HG02943 (cell line): ENCODE data around the gene VWC2L.

Experiments used
- ATAC-seq: cut with Tn5 transposase; IDR thresholded peaks from one replicate; pipeline ENCODE4 v1.9.1; 2021; ENCODE audit warnings: mild to moderate bottlenecking, low read depth, moderate library complexity; ENCODE audit not compliant: unreplicated experiment

Gene VWC2L

DNA sequence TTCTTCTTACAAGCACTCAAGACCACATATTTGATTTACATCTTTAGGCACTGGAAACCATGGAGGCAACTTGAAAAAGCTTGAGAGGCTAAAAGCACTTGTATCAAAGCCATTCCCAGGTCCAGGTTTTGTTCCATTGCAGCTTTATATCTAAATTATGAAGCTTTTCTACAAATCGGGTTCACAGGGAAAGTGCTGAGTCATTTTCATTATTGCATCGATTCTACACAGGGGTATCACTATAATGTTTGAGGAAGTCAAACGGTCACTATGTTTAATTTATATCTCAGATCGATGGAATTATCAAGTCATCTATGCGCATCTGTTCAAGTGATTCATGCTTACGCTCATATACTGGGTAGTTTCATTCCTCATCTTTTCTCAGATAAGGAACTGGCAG is 118.7 kb downstream of the VWC2L start:
- ATAC-seq, result no peak

DNA sequence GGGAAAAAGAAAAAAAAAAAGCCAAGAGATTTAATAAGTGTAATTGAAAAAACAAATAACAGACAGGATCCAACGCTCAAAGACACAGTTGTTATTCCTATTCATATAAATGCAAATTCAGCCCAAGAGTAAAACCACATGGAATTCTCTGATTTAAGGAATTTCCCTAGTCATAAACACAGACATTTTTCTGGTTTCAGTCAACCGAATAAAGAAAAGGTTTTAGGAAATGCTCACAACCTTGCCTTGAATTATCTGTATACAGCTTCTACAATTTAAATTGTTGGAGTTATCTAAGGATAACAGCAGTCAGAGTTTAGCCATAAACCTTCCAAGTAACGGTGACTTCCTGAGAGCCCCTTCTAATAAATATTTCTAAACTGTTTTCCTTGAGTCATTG is 122.7 kb downstream of the VWC2L start:
- no peak for ATAC-seq

DNA sequence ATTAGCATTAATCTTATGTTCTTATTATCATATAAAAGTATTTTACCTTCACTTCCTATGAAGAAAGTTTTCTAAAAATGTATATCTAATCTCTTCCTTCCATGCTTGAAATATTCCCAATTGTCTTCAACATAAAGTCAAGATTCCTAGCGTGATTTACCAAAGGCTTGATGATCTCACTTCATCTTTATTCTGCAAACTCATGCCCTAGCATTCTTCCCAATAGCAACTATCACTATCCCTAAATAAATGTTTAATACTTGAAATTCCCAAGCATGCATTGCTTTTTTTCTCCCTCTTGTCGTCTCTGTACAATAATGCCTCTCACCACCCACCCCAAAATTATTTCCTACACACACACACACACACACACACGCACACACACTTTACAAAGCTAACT is 125.8 kb downstream of the VWC2L start:
- no peak for ATAC-seq

DNA sequence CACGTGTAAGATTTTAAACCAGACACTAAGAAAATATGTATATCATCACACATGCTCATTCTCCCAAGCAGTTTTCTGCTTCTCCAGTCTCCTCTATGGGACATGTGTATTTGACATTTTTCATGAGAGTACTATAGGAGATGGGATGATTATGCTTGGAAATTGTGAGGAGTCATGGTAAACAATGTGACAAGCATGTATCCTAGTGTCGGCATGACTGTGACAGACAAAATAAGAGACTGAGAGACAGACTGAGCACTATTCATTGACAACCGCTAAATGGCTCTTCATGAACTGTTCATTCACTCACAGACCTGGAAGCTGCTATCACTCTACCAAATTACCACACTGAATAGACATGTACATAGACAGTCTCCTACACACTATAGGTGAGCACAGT is 127.1 kb downstream of the VWC2L start:
- no peak for ATAC-seq

DNA sequence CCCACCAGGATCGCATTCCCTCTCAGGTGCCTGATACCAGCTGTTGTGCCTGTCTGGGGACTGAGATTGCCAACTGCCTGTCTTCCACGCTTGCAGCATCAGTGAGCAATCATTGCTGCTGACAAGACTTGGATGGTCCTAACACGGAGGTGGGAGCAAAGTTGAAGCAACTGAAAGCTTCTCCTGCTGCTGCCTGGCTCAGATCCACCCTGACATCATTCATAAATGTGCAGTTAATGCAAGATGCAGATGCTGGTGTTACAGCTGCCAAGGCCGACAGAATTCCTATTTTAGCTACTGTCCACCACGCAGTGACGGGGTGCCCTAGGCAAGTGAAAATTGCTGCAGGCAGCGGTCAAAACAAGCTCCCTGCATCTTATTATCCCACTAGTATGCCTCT is 131.4 kb downstream of the VWC2L start:
- no peak for ATAC-seq

DNA sequence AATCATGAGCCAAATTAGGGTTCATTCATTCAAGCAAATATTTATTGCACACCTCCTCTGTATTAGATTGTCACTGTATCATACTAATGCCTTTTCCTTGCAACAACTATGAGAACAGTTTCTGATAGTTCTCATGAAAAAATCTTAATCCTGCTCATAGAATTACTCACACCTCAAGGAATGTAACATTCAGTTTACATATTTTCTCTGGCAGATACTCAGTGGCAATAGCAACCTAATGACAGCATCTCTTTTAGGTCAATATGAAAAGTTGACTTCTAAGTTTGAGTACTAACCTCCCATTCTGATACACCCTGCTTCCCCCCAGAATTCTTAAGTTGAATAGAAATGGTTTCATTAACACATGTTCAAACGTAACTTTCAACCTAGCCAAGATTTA is 132.0 kb downstream of the VWC2L start:
- ATAC-seq, result no peak

DNA sequence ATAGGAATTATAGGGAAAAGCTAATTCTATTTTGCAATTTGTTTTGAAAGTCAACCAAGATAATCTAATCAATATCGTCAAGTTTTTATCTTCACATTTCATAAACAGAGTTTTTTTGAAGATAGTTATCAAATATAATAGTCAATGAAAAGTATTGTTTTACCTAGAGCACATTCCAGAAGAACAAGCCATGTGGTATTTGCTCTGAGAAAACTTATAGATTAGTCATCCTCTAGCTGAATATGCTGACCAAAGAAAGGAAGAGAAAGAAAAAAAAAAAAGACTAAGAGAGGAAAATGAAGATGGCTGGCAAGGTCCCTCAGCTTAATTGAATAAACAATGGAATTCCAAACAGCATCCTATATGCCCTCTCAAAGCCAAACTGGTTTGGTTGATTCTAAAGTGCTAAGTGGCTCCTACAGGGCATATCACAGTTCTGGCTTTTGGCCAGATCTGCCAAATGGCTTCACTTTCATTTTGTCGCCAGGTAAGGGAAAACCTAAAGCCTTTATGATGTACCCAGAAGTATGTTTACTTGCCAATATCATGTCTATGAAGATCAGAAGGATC is 132.6 kb downstream of the VWC2L start:
- ATAC-seq, result no peak

DNA sequence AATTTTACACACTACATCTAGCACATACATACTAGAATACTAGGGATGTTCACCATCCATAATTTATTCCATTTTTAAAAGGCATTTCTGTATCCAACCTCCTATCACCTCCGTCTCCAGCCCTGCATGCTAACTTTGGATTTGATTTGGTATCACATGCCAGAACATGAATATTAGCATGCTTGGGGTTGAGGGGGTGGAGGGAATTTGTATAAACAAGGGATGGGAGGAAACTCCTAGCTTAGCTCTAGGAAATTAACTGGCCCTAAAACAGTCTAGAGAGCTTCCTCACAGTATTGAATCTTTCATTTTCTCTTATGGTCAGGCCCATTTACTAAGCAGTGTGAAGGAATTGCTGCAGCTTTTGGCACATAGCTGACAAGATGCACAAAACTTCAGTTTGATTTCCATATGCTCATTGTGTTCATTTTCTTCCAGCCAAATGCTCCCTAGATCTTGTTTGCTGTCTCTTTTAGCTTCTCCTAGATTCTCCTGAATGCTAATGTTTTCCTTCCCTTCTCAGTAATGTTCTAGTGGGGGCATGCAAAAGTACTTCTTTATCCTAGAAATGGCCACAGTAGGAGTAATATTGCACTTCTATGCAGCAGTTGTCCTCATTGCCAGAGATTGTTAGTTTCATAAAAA is 135.2 kb downstream of the VWC2L start:
- ATAC-seq, result no peak

DNA sequence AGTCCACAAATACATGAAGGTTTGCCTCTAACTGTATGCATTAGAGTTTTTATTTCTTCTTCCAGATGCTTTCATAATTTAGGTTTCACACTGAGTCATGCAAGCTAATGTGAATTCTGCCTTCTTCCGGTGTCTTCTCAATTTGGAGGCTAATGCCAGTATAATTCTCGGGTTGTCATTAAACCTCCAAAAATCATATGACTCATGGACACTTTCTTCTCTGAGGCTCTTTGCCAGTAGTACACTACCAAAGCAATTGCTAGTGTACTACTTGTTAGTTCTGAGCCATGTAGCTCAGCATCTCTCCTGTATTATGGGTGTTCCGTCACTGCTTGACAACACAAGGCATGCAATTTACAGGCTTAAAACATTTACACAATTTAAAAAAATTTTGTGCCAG is 137.1 kb downstream of the VWC2L start:
- ATAC-seq, result no peak

DNA sequence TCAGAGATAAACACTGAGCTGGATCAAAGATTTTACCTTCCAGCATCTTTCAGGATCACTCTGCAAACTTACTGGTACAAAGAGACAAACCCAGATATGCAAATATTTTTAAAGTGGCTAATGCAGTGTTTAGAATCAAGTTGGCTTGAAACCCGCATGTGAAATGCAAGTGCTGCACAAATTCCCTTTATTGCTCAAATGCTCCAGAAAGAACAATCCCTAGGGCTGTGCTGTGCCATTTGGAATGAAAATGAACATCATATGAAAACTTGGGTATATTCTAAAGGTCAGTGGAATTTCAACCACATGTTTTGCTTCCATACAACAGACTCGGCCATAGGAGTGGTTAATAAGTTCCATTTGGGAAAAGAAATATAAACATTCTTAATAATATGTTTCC is 139.1 kb downstream of the VWC2L start:
- no peak for ATAC-seq

DNA sequence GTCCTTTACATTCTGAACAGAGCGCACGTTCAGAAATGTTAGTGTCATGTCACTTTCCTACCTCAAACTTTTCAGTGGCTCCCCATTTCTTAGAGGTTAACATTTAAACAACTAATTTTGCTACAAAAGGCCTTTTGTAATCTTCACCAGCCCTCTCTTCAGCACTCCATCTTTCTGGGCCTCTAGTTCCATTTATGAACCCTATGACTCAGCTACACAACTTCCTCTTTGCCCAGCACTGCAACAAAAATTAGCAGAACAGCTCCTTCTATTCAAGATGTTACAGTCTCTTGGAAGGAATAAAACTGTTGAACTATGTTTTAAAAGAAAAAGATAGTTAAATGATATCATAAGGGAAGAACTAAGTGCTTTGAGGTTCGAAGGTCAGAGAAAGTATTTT is 139.9 kb downstream of the VWC2L start:
- ATAC-seq, result no peak

DNA sequence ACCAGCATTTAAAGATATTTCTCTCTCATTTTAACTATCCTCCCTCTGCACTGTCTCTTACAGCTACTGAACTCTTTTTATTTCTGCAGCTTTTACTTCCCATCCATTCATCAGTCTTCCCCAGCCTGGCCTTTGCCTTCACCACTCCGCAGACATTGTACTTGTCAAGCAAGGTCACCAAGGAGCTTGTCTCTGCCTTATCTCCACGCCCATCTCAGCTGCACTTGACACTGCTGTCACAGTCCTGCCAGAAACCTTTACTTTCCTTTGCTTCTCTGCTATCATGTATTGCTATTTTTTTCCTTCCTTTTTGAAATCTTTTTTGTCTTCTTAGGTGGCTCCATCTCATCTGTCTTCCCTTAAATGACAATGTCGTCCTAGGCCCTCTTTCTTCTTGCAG is 147.0 kb downstream of the VWC2L start:
- ATAC-seq, result no peak

DNA sequence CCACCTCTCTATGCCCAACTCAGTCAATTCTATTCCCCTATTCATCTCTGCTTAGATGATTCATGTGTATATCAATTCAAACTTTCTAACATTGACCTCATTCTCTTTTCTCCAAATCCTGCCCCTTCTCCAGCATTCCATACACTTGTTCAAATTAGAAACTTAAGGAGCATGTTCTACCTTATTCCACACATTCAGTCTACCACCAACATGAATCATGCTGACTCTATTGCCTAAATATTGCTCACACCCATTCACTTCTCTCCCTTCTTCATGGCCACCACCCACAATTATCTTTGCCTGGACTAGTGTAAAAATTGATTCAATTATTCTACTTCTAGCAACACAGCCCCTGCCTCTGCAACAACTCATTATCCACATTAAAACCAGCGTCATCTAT is 147.5 kb downstream of the VWC2L start:
- no peak for ATAC-seq

DNA sequence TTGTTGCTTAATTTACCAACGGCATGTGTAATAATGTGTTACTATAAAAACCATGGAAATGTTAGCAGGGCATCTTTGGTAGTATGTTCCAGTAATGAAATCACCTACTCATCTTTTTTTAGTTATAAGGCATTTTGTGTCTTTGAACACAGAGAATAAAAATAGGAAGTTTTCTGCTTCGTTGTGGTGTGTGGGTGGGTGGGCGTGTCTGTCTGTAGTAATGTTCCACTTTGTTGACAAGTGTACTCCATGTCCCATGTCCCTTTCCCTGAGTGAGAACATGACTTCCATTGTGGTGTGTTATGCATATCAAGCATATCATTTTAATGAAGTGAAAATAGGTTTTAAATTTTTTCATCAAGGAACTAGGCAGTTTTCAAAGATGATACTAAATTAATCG is 149.3 kb downstream of the VWC2L start:
- ATAC-seq, result no peak

DNA sequence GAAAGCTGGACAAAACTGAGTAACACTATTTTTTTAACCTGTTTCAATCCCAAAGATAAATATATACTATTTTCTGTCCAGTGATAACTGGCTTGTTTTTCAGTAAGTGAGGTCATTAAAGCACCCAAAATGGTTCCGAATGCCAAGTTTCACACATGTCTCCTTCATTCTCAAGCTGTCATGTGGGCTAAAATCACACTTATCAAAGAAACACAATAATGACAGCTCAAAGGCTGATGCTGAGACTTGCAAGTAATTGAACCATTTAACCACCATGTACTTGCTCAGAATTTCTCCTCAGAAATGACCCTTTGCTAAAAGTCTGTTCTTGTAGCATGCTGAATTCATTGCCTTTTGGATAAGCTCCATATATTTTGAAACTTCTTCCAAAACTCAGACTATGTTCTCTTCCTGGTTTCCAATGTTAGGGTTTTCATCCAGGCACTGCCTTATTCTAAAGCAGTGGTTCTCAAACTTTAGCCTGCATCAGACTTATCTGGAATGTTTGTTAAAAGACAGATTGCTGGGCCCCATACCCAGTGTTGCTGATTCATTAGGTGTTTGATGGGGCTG is 149.8 kb downstream of the VWC2L start:
- ATAC-seq, result no peak

DNA sequence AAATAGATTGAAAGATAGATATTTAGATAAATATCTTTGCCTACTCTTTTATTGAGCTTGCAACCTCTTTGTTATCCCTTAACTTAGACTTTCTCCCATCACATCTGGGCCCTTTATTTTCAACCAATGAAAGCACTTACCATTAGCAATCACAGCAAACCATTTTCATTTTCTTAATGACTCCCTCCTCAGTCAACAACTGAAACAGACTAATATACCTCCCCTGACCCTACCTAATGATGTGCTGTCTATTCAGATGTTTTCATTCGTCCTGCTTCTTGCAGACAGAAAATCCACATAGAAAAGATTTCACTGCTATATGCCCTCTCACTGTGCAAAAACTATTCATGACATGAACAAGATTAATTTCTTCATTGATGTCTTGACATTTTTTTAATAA is 154.4 kb downstream of the VWC2L start:
- ATAC-seq, result no peak

DNA sequence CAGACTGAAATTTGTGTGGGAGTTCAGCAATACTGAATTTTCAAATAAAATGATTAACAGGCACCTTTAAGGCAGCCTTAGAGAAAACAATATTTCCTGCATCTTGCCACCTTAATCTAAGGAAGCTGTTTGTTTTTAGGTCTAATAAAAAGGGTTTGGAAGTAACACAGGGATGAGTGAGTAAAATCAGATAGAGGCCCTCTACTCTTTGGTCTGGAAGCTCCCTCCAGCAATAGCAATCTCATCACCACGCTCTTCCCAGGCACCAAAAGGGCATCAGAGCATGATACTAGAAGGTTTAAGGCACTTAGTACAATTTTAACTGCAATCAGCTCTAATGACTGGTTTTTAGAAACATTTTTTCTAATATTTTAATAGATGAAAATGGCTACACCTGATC is 155.6 kb downstream of the VWC2L start:
- ATAC-seq, result no peak

DNA sequence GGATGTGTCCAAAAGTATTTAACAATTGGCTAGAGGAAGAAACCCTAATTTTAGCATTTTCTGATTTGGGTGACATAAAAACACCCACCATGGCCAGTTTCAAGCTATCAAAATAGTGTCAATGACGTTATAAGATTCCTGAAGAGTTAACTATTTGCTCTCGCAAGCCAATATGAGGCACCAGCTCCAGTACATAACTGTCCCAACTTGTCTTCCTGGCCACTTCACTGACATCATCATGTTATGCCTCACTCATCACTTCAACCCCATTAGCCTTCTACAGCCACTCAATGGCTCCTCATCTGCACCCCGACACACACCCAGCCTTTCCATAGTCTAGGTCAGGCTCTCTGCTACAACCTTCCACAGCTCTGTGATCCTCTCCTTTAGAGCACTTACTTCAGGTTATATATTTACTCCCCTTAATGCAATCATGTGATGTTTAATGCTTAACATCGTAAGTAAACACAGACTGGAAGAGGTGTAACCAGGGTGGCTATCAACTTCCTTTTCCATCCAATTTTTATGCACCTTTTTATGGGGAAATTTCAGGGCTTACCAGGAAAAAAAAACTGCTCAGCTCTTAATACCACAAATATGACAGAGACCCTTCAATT is 158.7 kb downstream of the VWC2L start:
- no peak for ATAC-seq

DNA sequence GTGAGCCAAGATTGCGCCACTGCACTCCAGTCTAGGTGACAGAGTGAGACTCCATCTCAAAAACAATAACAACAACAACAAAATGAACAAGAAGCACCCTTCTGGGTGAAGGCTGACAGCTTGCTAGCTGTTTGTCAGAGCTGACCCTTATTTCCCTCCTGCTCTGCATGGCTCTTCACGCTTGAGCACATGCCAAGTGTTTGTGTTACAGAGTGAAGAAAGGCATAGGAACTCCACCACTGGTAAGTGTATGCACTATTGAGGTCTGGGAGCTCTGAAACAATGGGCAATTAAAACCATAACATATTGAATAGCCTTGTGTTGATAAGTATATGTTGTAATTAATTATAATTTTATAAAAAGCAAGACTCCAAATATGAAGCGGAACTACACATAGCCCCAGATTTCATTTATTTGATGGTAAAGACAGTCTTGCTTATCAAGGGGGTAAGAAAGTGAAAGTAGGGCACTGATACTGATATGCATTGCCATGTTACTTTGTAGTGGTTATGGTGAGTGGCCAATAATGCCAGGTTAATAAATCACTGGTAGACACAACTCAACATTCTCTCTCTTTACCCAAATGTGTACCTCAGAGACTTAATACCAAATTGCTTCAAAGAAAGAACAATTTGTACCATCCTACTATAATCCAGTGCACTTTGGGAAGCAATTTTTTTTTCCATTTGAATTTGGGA is 163.4 kb downstream of the VWC2L start:
- no peak for ATAC-seq

DNA sequence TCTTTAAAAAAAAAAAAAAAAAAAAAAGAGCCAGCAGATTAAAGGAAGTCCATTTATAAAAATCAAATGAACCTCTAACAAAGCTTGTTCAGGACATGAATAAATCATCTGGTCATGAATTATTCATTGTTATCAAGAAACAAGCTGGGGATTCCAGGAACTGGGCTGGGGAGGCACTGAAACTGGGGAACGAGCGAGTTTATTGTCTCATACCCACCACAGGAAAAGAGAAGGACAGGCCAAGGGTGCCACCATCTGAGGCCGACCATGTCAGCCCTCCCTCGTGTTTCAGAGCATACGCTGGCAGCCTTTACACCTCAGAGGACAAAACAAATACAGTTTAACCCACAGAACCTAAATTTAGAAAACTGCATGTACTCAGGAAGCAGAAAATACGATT is 164.2 kb downstream of the VWC2L start:
- ATAC-seq, result no peak

DNA sequence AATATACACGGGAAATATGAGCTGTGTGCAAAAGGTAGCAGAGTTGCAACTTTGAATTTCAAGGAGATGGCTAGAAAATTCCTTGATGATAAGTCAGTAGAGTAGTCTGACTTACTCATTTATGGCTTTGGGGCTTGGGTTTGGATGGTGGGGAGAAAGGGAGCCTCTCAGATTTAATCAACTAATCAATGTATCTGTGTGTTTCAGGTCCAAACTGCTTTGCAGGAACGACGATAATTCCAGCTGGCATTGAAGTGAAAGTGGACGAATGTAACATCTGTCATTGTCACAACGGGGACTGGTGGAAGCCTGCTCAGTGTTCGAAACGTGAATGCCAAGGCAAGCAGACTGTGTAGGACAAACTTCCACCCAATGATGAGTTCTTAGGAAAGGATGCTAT is 164.6 kb downstream of the VWC2L start:
- no peak for ATAC-seq

DNA sequence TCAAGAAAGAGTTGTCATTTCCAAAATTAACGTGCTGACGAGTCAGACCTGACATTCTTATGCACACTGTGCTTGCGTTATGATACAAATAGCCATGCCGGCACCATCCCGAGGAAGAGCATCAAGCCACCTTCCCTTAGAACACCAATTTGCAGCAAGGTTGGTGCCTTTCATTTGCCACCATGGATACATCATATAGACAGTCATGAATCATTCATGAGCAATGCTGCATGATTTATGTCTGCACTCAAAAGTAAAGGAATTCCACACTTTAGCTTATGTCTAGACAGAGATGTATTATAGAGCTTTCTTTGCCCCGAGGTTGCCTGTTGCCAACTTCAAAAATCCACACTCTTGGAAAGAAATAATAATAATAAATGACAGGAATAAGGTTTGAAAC is 166.9 kb downstream of the VWC2L start:
- no peak for ATAC-seq
